Measurements from ENCODE around the gene LENG1.

LENG1 gene

GRCh38 chr19:54154603-54155345, 4.7 kb downstream of the LENG1 start:
- peaks cover 20% of the 10 kb centered on the region for H3K79me2 ChIP-seq (ENCODE audit: insufficient read depth, low read length)
- H4K20me1 ChIP-seq (ENCODE audit: insufficient read depth, low read length, poor library complexity, severe bottlenecking): peaks cover 16% of the 10 kb centered on the region
- H3K4me1 ChIP-seq (ENCODE audit: insufficient read depth, low read length, poor library complexity, severe bottlenecking): peaks cover 13% of the 10 kb centered on the region
- H3K9me2 ChIP-seq (replicated peaks; ENCODE audit: low read depth, low read length): no peaks in the 10 kb centered on the region
- no peak overlapping the region for H3K9ac ChIP-seq (ENCODE audit: low read depth, low read length, poor library complexity, severe bottlenecking)
- TF ChIP-seq EZH2phosphoT487 (IDR thresholded peaks at IDR 0.05; ENCODE audit: borderline replicate concordance): no peak
- no peak for TF ChIP-seq CTCF (conservative IDR thresholded peaks at IDR 0.05; ENCODE audit: low read length)
- H3K27me3 ChIP-seq (ENCODE audit: insufficient read depth, low read length, poor library complexity, severe bottlenecking): no peaks in the 10 kb centered on the region
- no peak overlapping the region for H3K4me2 ChIP-seq (ENCODE audit: low read depth, low read length, poor library complexity, severe bottlenecking)
- peaks cover 10% of the 10 kb centered on the region; the same call in 1 of the 2 replicates for H3F3A ChIP-seq (ENCODE audit: low read depth)
- no peak overlapping the region for H2AFZ ChIP-seq (ENCODE audit: low read length)
- H3K4me3 ChIP-seq (ENCODE audit: low read length, poor library complexity, severe bottlenecking): no peak overlapping the region
- H3K9me3 ChIP-seq (ENCODE audit: insufficient read depth, low read depth, low read length): no peaks in the 10 kb centered on the region
- peaks cover 68% of the 10 kb centered on the region; the same call in 1 of the 2 replicates for H3K36me3 ChIP-seq (ENCODE audit: insufficient read depth, low read length)

GRCh38 chr19:54153731-54154326, 5.7 kb downstream of the LENG1 start:
- Histone ChIP-seq H3K9ac (ENCODE audit: low read depth, low read length, poor library complexity, severe bottlenecking) (no peak overlapping the region), H3K4me1 (ENCODE audit: insufficient read depth, low read length, poor library complexity, severe bottlenecking) (peaks cover 9% of the 10 kb centered on the region), H3K9me2 (replicated peaks; ENCODE audit: low read depth, low read length) (no peaks in the 10 kb centered on the region), H3K9me3 (ENCODE audit: insufficient read depth, low read depth, low read length) (no peaks in the 10 kb centered on the region), H3K4me2 (ENCODE audit: low read depth, low read length, poor library complexity, severe bottlenecking) (no peak overlapping the region), H3F3A (ENCODE audit: low read depth) (peaks cover 10% of the 10 kb centered on the region; the same call in 1 of the 2 replicates), H4K20me1 (ENCODE audit: insufficient read depth, low read length, poor library complexity, severe bottlenecking) (peaks cover 13% of the 10 kb centered on the region), H3K79me2 (ENCODE audit: insufficient read depth, low read length) (peaks cover 16% of the 10 kb centered on the region), H3K36me3 (ENCODE audit: insufficient read depth, low read length) (peaks cover 77% of the 10 kb centered on the region; the same call in 1 of the 2 replicates), H3K27me3 (ENCODE audit: insufficient read depth, low read length, poor library complexity, severe bottlenecking) (no peaks in the 10 kb centered on the region), H2AFZ (ENCODE audit: low read length) (no peak overlapping the region), H3K4me3 (ENCODE audit: low read length, poor library complexity, severe bottlenecking) (no peak overlapping the region)
- no peak for TF ChIP-seq EZH2phosphoT487 (IDR thresholded peaks at IDR 0.05; ENCODE audit: borderline replicate concordance)
- TF ChIP-seq CTCF (conservative IDR thresholded peaks at IDR 0.05; ENCODE audit: low read length): no peak

GRCh38 chr19:54152878-54153524, 6.5 kb downstream of the LENG1 start:
- H3K9me2 ChIP-seq (replicated peaks; ENCODE audit: low read depth, low read length): no peaks in the 10 kb centered on the region
- peaks cover 84% of the 10 kb centered on the region; the same call in 1 of the 2 replicates for H3K36me3 ChIP-seq (ENCODE audit: insufficient read depth, low read length)
- no peak overlapping the region for H3K4me2 ChIP-seq (ENCODE audit: low read depth, low read length, poor library complexity, severe bottlenecking)
- H3K9me3 ChIP-seq (ENCODE audit: insufficient read depth, low read depth, low read length): no peaks in the 10 kb centered on the region
- peaks cover 5% of the 10 kb centered on the region for H4K20me1 ChIP-seq (ENCODE audit: insufficient read depth, low read length, poor library complexity, severe bottlenecking)
- no peak overlapping the region for H2AFZ ChIP-seq (ENCODE audit: low read length)
- H3K9ac ChIP-seq (ENCODE audit: low read depth, low read length, poor library complexity, severe bottlenecking): no peak overlapping the region
- TF ChIP-seq CTCF (conservative IDR thresholded peaks at IDR 0.05; ENCODE audit: low read length) (no peak), EZH2phosphoT487 (IDR thresholded peaks at IDR 0.05; ENCODE audit: borderline replicate concordance) (no peak)
- H3K79me2 ChIP-seq (ENCODE audit: insufficient read depth, low read length): peaks cover 7% of the 10 kb centered on the region; the same call in 1 of the 2 replicates
- H3K4me3 ChIP-seq (ENCODE audit: low read length, poor library complexity, severe bottlenecking): no peak overlapping the region
- no peaks in the 10 kb centered on the region for H3K27me3 ChIP-seq (ENCODE audit: insufficient read depth, low read length, poor library complexity, severe bottlenecking)
- H3K4me1 ChIP-seq (ENCODE audit: insufficient read depth, low read length, poor library complexity, severe bottlenecking): peaks cover under 1% of the 10 kb centered on the region
- peaks cover 10% of the 10 kb centered on the region; the same call in 1 of the 2 replicates for H3F3A ChIP-seq (ENCODE audit: low read depth)
